Panc1 (cell line): ENCODE results near the gene TIMP1.

Experiments
- POLR2AphosphoS5 ChIP-seq: IDR thresholded peaks from 2 replicates; pipeline ENCODE4 v1.6.1; 2012; ENCODE audit warnings: mild to moderate bottlenecking, low read depth, low read length, moderate library complexity
- TF ChIP-seq, protein P1 (sequence below): fragments of 450-650 bp; IDR thresholded peaks from 2 replicates; pipeline ENCODE4 v1.5.1; 2017; ENCODE audit warnings: mild to moderate bottlenecking
- TF ChIP-seq, protein P2 (sequence below), 2 experiments: IDR thresholded peaks; 2 replicates each; pipeline ENCODE4 v1.6.1; 2011 to 2012; ENCODE audit warnings: low read depth in 2 of 2, control low read depth in 1 of 2, low read length in 1 of 2, mild to moderate bottlenecking in 1 of 2, moderate library complexity in 1 of 2; ENCODE audit not compliant: insufficient read depth in 1 of 2

DNA sequence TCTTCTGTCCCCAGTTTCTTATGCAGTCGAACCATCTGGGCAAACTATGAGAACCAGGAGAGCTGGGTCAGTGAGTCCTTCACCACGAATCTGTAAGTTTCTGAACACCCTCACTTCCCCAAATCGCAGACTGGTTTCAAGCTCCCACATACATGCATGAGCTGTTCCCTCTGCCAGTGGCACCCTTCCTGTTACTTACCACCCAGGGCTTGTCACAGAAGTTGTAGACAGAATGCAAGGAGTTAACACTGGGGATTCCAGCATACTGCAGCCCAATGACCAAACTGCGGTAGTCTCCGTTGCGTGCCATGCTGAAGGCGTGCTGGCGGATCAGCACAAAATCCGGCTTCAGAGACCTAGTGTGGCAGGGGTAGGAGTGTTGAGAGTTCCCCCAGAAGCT lies 22.8 kb downstream of the TIMP1 start:
- TF ChIP-seq POLR2AphosphoS5, result no peak
- TF ChIP-seq, protein P1, sequence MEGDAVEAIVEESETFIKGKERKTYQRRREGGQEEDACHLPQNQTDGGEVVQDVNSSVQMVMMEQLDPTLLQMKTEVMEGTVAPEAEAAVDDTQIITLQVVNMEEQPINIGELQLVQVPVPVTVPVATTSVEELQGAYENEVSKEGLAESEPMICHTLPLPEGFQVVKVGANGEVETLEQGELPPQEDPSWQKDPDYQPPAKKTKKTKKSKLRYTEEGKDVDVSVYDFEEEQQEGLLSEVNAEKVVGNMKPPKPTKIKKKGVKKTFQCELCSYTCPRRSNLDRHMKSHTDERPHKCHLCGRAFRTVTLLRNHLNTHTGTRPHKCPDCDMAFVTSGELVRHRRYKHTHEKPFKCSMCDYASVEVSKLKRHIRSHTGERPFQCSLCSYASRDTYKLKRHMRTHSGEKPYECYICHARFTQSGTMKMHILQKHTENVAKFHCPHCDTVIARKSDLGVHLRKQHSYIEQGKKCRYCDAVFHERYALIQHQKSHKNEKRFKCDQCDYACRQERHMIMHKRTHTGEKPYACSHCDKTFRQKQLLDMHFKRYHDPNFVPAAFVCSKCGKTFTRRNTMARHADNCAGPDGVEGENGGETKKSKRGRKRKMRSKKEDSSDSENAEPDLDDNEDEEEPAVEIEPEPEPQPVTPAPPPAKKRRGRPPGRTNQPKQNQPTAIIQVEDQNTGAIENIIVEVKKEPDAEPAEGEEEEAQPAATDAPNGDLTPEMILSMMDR, result no peak
- TF ChIP-seq, protein P2, sequence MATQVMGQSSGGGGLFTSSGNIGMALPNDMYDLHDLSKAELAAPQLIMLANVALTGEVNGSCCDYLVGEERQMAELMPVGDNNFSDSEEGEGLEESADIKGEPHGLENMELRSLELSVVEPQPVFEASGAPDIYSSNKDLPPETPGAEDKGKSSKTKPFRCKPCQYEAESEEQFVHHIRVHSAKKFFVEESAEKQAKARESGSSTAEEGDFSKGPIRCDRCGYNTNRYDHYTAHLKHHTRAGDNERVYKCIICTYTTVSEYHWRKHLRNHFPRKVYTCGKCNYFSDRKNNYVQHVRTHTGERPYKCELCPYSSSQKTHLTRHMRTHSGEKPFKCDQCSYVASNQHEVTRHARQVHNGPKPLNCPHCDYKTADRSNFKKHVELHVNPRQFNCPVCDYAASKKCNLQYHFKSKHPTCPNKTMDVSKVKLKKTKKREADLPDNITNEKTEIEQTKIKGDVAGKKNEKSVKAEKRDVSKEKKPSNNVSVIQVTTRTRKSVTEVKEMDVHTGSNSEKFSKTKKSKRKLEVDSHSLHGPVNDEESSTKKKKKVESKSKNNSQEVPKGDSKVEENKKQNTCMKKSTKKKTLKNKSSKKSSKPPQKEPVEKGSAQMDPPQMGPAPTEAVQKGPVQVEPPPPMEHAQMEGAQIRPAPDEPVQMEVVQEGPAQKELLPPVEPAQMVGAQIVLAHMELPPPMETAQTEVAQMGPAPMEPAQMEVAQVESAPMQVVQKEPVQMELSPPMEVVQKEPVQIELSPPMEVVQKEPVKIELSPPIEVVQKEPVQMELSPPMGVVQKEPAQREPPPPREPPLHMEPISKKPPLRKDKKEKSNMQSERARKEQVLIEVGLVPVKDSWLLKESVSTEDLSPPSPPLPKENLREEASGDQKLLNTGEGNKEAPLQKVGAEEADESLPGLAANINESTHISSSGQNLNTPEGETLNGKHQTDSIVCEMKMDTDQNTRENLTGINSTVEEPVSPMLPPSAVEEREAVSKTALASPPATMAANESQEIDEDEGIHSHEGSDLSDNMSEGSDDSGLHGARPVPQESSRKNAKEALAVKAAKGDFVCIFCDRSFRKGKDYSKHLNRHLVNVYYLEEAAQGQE (IDR thresholded peaks at IDR 0.05; ENCODE audit: insufficient read depth in 1 of 2, low read depth in 2 of 2, low read length in 1 of 2), result no peak
